Stimulated activated CD8-positive, alpha-beta memory T cell treated with anti-CD3 and anti-CD28 coated beads, Interleukin-4, amount 100 ng/mL, for 1 hour (primary cell): ENCODE measurements around the gene TUBB2B.
"Not testable (repeated sequence)": the region's sequence is repeated elsewhere in the genome, so short reads cannot be mapped to it uniquely, and the experiment has no call there.

Experiments
- DNase-seq, 2 donors: peaks; one replicate each; pipeline ENCODE4 v3.0.0-alpha.2; 2020; ENCODE audit warnings: low read depth in 2 of 2, low spot score in 1 of 2

Gene TUBB2B

GRCh38 chr6:3258720-3259490 lies 31.5 kb upstream of the TUBB2B start, which contains the start of gene PSMG4:
PSMG4 (plus strand) TSS chr6:3258947; CDS start chr6:3259023, 76 bp downstream.
- peak; percentile 89 to 96 for DNase-seq

- DNase-seq = no peak
These were observed 30.7 kb upstream of the TUBB2B start for GRCh38 chr6:3258201-3258600.

GRCh38 chr6:3253597-3253961 lies 26.1 kb upstream of the TUBB2B start:
- no peak for DNase-seq

GRCh38 chr6:3252861-3253596 lies 25.6 kb upstream of the TUBB2B start:
- DNase-seq = no peak

- DNase-seq = no peak
These were observed 24.9 kb upstream of the TUBB2B start for GRCh38 chr6:3252369-3252768.

GRCh38 chr6:3251462-3252314 lies 24.2 kb upstream of the TUBB2B start:
- peak; percentile 61 to 71 for DNase-seq

- DNase-seq = no peak
These were observed 22.8 kb upstream of the TUBB2B start for GRCh38 chr6:3250231-3250675.

GRCh38 chr6:3249821-3250220 lies 22.4 kb upstream of the TUBB2B start:
- no peak for DNase-seq

GRCh38 chr6:3247255-3248146 lies 20.0 kb upstream of the TUBB2B start:
- no peak for DNase-seq

GRCh38 chr6:3245216-3245615 lies 17.8 kb upstream of the TUBB2B start:
- no peak for DNase-seq

GRCh38 chr6:3244832-3245161 lies 17.3 kb upstream of the TUBB2B start:
- DNase-seq = not testable (repeated sequence)

GRCh38 chr6:3244003-3244831 lies 16.8 kb upstream of the TUBB2B start:
- no peak for DNase-seq

GRCh38 chr6:3242768-3243167 lies 15.3 kb upstream of the TUBB2B start:
- no peak for DNase-seq

GRCh38 chr6:3241745-3242144 lies 14.3 kb upstream of the TUBB2B start:
- not testable (repeated sequence) for DNase-seq

- no peak for DNase-seq
These were observed 13.1 kb upstream of the TUBB2B start for GRCh38 chr6:3240595-3240994.

GRCh38 chr6:3239110-3239830 lies 11.8 kb upstream of the TUBB2B start:
- DNase-seq = no peak

- no peak for DNase-seq
These were observed 10.6 kb upstream of the TUBB2B start for GRCh38 chr6:3237761-3238662.

- no peak for DNase-seq
These were observed 8.6 kb upstream of the TUBB2B start for GRCh38 chr6:3236005-3236404.
